Fibroblast of villous mesenchyme (primary cell): ENCODE data around the gene CATSPER1. TPM values are rescaled to one million over a fixed set of nuclear protein-coding genes. Genes with fewer than 3 reads are reported as not detected.

Experiments
- DNase-seq: peaks from one replicate; pipeline ENCODE4 v3.0.0-alpha.2; 2010; ENCODE audit warnings: low read depth
- H3K4me3 ChIP-seq: 2 replicates; pipeline ENCODE4 v1.5.1; 2011; ENCODE audit warnings: low read depth, mild to moderate bottlenecking, low read length
- CTCF ChIP-seq: IDR thresholded peaks from 2 replicates; pipeline ENCODE4 v1.5.1; 2012; ENCODE audit warnings: low read depth, mild to moderate bottlenecking, low read length; ENCODE audit not compliant: insufficient read depth
- total RNA-seq: library from RNA; depleted of rRNA; stranded (reverse); fragments of >200 nt; gene quantifications from 2 replicates; pipeline ENCODE4 v1.2.3, GENCODE V29; 2012

The CATSPER1 gene
- total RNA-seq, 1 donor = 0.43 TPM

DNA sequence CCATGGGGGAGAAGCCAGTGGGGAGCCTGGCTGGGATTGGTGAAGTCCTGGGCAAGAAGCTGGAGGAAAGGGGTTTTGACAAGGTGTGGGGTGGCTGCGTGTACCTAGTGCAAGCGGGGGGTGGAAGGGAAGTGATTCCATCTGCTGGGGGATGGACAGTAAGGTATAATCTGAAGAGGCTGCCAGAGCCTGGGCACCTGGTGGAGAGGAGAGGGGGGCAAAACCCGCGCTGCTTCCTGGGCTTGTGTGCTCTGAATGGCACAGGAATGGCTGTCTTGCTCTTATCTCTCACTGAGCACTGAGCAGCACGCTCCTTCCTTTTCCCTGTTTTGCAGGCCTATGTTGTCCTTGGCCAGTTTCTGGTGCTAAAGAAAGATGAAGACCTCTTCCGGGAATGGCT, 23.0 kb downstream of the CATSPER1 start:
- DNase-seq = no peak
- peak overlapping the region; percentile 100 for H3K4me3 ChIP-seq
- no peak for TF ChIP-seq CTCF

GRCh38 chr11:66002648-66003225, 23.5 kb downstream of the CATSPER1 start:
- DNase-seq = peak; percentile 43
- H3K4me3 ChIP-seq = peak overlapping the region; percentile 100
- TF ChIP-seq CTCF = peak; percentile 5

DNA sequence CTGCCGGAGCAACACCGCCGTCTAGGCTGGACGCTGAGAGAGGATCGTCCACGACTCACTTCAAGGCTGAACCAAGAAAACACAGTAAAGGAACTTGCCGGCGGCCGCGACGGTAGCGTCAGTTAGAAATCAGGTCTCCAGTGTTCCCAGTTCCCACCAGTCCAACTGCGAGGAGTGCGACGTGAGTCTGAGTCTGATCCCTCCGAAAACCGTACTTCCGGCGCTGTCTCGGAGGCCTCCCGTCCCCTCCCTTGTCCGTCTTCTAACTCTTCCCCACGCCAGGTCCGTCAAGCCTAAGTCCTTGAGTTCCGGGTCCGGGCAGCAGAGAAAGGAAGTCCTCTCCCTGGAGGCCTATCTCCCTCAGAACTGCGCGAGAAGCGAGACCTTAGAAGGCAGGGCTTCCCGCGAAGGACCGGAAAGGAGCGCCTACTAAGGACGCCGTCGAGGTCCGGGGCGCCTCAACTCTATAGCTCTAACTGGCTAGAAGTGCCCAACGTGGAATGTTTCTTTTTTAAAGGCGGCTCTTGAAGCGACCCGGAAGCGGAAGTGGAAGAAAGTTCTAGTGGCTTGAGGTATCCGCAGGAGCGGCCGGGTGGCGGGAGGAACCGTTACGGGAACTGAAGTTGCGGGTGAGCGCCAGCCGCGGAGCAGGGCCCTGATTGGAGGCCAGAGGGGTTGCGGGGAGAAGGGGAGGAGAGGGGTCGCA, 24.2 kb downstream of the CATSPER1 start, which contains the start of the genes BANF1 and EIF1AD:
TSS of gene BANF1 (plus strand) at position 562 of the 706 bp plus-strand sequence. CDS start 748 bp downstream, outside the sequence.
TSS of gene EIF1AD (minus strand) at position 216 of the 706 bp plus-strand sequence. CDS start 1,768 bp downstream, outside the sequence.
- peak within 1 kb of the TSS; percentile 100 for H3K4me3 ChIP-seq
- peak; percentile 99 for DNase-seq
- TF ChIP-seq CTCF = no peak

DNA sequence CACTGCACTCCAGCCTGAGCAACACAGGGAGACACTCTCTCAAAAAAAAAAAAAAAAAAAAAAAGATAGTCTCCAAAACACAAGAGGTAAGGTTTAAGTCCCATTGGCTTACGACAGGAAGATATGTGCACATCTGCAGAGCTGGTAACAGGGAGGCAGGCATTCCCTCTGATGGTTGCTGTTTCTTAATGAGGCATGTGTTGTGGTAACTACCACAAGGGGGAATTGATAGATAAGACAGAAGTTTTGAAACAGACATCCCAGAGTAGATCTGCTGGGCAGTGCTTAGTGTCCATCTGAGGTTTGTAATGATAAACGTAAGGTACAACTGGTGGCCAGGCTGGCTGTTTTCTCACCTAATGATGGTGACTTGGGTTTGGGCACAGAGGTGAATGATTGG, 29.0 kb downstream of the CATSPER1 start:
- H3K4me3 ChIP-seq = no peak overlapping the region
- DNase-seq = peak; percentile 17
- no peak for TF ChIP-seq CTCF

- no peak for TF ChIP-seq CTCF
- no peak for DNase-seq
- H3K4me3 ChIP-seq = no peak overlapping the region
These were observed 34.2 kb downstream of the CATSPER1 start for GRCh38 chr11:65992056-65992455.

DNA sequence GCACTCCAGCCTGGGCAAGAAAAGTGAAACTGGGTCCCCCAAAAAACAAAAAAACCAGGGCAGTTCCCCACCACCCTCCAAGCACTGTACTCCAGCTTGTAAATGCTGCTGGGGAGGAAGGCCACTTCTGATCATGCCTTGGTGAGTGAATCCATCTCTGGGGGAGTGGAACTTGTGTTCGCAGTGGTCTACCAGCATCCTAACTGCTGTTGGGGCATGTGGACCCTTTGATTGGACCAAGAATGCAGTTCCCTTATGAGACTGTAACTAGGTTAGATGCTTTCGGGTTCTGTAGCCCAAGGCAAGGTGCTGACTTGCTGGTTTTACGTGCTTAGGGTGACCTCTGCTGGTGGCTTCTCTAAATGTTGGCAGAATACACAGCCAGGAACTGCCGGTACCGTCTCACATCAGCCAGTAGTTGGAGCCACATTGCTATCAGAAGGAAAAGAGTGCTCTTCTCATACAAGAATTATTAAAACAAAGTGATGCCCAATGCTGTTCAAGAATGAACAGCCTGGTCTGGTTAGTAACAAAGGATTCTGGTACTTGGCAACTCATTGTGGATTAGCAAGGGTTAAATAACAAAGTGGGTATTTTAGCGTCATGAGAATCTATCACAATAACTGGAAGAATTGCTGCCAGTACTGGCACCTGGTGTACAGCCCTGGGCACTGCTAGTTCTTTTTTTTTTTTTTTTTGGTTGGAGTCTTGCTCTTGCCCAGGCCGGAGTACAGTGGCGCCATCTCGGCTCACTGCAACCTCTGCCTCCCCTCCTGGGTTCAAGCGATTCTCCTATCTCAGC, 37.3 kb downstream of the CATSPER1 start:
- peak; percentile 96 for DNase-seq
- no peak overlapping the region for H3K4me3 ChIP-seq
- TF ChIP-seq CTCF = peak; percentile 97
